ENCODE results near the gene CYP2S1.
"Not testable (repeated sequence)": the region's sequence is repeated elsewhere in the genome, so short reads cannot be mapped to it uniquely, and the experiment has no call there.

CYP2S1 gene

GRCh38 chr19:41192574-41193429 lies at the start of gene CYP2S1:
CYP2S1 (plus strand) TSS chr19:41193219; CDS start chr19:41193265, 46 bp downstream.
- no peak for DNase-seq (ENCODE audit: low spot score)

DNA sequence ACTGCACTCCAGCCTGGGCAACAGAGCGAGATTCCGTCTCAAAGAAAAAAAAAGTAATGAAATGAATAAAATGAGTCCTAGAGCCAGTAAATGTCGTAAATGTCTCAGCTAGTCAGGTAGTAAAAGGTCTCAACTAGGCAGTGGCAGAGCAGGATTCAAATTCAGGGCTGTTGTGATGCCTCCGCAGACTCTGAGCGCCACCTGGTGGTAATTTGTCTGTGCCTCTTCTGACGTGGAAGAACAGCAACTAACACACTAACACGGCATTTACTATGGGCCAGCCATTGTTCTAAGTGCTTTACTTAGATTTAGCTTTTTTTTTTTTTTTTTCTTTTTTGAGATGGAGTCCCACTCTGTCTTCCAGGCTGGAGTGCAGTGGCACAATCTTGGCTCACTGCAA lies 48.6 kb upstream of the CYP2S1 start:
- DNase-seq (ENCODE audit: low spot score): peak; percentile 63

- no peak for DNase-seq (ENCODE audit: low spot score)
Measured at GRCh38 chr19:41149831-41150230, 43.2 kb upstream of the CYP2S1 start.

DNA sequence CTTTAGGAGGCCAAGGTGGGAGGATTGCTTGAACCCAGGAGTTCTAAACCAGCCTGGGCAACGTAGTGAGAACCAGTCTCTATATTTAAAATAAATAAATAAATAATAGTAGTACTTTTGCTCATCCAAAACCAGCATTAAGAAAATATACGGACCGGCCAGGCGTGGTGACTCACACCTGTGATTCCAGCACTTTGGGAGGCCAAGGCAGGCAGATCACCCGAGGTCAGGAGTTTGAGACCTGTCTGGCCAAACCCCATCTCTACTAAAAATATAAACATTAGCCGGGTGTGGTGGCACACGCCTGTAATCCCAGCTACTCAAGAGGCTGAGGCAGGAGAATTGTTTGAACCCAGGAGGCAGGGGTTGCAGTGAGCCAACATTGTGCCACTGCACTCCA lies 42.0 kb upstream of the CYP2S1 start:
- not testable (repeated sequence) for DNase-seq (ENCODE audit: low spot score)

DNA sequence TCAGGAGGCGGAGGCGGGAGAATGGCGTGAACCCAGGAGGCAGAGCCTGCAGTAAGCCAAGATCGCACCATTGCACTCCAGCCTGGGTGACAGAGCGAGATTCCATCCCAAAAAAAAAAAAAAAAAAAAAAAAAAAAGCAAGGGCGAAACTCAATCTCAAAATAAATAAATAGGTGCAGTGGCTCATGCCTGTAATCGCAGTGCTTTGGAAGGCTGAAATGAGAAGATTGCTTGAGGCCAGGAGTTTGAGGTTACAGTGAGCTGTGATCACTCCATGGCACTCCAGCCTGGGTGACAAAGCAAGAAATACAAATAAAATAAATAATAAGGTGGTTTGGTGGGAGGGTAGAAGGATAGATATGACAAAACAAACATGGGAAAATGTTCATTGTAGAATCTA lies 39.0 kb upstream of the CYP2S1 start:
- no peak for DNase-seq (ENCODE audit: low spot score)

- DNase-seq (ENCODE audit: low spot score): no peak
Measured at GRCh38 chr19:41156207-41156606, 36.8 kb upstream of the CYP2S1 start.

GRCh38 chr19:41159881-41160280 lies 33.1 kb upstream of the CYP2S1 start:
- no peak for DNase-seq (ENCODE audit: low spot score)

DNA sequence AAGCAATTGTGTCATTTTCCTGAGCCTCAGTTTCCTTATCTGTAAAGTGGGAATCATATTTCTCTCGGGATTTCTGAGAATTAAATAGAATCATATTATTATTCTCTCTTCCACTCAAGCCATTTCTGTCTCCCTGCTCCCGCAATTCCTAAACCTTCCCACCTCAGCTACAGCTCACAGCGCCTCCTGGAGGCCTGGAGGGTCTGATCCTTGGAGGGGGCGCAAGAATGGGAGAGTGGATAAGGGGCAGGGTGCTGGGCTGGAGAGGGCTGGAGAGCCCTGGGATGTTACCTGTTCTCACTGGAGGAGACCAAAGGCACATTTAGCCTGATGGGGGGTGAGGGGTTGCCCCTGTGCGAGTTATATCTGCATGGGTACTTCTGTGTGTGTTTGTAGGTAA lies 31.1 kb upstream of the CYP2S1 start:
- DNase-seq (ENCODE audit: low spot score): no peak

DNA sequence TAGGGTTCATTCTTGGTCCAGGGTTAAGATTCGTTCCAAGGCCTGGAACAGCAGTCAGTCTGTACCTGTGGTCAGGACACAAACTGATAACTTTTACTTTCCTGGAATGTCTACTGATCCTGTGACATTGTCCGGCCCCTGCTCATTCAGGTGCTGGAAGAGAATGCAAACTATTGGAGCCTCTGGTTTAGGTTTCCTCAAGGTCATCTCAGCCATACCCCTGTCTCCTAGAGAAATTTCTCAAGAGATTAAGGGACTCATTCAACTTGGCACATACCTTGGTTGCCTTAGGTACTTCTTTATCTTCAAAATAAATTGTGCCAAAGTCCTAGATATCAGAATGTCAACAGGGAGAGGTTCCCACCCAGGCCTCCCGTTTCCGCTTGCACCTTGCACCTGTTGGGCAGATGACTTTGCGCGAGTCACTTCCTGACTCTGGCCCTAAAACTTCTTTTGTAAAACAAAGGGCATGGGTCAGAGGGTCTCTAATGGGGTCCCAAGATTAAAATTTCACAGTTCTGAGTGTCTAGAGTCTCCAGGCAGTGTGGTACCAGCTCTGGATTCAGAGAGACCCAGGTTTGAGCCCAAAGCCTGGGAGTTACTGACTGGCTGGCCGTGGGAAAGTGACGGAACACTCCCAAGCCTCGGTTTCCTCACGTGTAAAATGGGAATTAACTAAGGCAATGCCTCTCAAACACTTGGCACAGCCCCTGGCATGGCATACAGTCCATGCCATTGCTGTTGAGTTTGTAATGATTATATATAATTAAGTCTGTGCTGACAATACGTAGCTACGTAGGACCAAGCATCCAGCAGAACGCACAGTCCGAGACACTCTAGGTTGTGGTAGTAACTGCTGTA lies 25.8 kb upstream of the CYP2S1 start:
- DNase-seq (ENCODE audit: low spot score): no peak

DNA sequence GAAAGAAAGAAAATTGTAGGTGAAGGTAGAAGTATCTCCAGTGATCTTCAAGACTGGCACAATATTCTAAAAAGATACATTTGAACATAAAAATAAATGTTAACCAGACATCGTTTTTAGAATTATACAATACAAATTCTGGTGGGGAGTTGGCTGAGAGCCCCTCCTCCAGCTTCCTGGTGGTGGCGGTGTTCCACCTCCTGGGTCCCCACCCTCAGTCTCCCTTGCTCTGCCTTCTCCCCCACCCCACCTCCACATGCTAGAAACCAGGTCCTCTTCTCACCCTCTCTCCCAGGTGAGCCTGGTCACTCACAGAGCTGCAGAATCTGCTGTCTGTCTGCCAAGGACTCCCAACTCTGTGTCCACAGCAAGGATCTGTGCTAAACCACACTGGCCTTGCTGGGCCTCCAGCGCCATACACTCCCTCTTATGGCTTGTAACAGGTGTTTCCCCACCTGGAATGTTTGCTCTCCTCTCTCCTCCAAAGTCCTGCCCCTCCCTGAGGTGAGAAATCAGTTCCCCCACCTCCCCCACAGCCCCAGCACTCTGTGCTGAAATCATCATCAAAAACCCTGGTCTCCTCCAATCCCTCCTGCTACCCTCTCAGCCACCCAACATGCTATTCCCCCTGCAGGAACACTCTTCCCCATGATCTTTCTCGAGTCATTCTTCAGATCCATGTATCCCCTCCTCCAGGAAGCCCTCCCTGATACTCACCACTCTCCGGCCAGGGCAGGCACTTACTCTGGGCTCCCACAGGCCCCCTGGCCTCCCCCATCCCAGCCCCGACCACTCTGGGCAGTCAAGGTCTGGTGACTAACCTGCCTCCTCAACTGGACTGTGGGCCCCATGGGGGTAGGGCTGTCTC lies 20.5 kb upstream of the CYP2S1 start:
- DNase-seq (ENCODE audit: low spot score): no peak

DNA sequence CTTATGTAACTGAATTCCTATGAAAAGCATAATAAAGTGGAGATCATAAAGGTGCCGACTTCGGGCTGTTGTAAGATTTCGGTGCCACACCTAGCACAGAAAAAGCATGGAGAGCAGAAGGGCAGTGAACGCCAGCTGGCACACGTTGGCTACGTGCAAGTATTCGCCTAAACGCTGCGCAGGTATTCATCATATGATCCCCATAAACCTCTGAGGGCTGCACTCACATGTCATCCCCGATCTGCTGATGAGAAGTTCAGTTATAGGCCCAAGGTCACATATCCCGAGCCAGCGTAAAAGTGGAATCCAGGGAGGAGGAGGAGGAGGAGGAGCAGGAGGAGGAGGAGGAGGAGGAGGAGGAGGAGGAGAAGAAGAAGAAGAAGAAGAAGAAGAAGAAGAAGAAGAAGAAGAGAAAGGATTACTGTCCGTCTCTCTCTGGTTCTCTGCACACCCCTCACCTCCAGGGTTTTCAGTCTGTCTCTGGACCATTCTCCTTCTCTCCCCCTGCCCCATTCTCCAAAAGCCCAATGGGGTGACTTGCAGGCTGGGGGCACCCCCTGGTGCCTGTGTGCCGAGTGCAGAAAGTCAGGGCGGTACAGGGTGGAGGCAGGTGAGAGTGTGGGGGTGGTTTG lies 18.6 kb upstream of the CYP2S1 start:
- no peak for DNase-seq (ENCODE audit: low spot score)

GRCh38 chr19:41175801-41176777 lies 16.9 kb upstream of the CYP2S1 start:
- no peak for DNase-seq (ENCODE audit: low spot score)

GRCh38 chr19:41180173-41180572 lies 12.8 kb upstream of the CYP2S1 start:
- DNase-seq (ENCODE audit: low spot score): not testable (repeated sequence)

GRCh38 chr19:41186971-41187883 lies 5.8 kb upstream of the CYP2S1 start:
- DNase-seq (ENCODE audit: low spot score): no peak

DNA sequence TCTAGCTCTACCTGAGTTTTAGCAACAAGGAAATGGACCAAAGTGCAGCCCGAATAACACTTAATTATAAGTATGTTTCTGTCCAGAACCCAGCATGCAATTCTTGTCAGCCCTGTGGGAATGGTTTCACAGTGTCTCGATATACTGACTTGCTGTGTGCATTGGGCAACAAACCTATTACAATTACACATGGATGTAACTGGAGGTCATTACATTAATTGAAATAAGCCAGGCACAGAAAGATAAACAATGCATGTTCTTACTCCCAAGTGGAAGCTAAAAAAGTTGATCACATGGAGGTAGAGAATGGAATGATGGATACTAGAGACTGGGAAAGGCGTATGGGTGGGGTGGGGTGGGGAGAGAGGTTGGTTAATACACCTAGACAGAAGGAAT lies 5.1 kb upstream of the CYP2S1 start:
- no peak for DNase-seq (ENCODE audit: low spot score)

- no peak for DNase-seq (ENCODE audit: low spot score)
Measured at GRCh38 chr19:41189425-41190065, 3.5 kb upstream of the CYP2S1 start.

DNA sequence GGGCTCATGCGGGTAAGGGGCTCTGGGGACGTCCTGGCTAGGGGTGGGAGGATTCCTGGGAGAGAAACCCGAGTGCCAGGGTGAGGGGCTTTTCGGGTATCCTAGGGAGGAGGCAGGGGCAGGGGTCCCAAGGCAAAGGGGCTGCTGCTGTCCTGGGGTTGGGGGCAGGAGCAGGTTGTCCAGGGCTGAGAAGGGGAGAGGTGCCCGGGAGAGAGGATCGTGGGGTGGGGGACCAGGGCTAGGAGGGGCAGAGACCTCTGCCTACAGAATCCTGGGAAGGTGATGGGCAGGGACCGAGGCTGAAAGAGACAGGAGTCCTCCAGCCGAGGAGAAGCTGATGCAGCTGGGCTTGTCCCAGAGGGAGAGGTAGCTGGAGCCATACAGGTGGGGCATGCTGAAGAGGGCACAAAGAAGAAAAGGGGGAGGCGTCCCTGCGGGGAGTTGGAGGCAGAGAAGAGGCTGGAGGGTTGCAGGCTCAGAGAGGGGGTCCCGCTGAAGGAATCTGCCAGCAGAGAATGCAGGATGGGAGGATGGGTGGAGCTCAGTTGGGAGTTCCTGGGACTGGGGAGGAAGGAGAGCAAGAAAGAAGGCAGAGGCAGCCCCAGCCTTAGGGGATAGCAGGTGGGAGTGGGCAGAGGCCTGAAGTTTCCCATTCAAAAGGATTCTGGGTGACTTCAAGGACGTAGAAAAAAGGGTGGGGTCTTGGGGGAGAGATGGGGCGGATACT lies 574 bp downstream of the CYP2S1 start:
- DNase-seq (ENCODE audit: low spot score): no peak

DNA sequence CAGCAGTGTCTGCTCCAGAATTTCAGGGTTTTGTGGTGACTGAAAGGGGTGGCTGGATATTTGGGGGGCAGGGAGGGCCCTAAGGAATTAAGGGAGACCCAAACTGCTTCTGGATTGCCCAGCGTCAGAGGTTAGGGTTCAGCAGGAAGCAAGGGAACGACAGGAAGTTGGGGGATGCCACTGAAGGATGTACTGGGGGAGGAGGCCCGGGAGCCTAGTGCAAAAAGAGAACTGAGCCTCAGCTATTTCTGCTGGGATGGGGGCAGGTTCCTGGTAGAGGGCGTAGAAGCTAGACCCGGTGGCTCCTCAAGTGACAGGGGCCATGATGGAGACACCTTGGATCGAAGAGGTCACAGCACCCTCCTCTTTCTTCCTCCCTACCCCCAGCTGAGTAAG lies 1.1 kb downstream of the CYP2S1 start:
- DNase-seq (ENCODE audit: low spot score): no peak
